Left kidney (tissue), 2 donors: ENCODE results near the gene CNPPD1. TPM values are rescaled to one million over a fixed set of nuclear protein-coding genes. Genes with fewer than 3 reads are reported as not detected.

Experiments used
- DNase-seq: peaks from one replicate; pipeline ENCODE4 v3.0.0-alpha.2; 2013
- polyA plus RNA-seq: library from polyadenylated mRNA; unstranded; fragments of 120-200 nt; gene quantifications from one replicate; pipeline ENCODE4 v1.2.1, GENCODE V29; 2013; ENCODE audit not compliant: insufficient read length

CNPPD1 gene
- polyA plus RNA-seq, 1 donor, result 64.0 TPM

GRCh38 chr2:219180961-219181360, 4.2 kb upstream of the CNPPD1 start:
- DNase-seq, result no peak

- no peak for DNase-seq
These were observed 3.1 kb upstream of the CNPPD1 start for GRCh38 chr2:219179601-219180465.

- DNase-seq, result no peak
These were observed 1.9 kb upstream of the CNPPD1 start for GRCh38 chr2:219178377-219179175.

- DNase-seq, result peak; percentile 79
These were observed 1.0 kb upstream of the CNPPD1 start, which contains the start of gene RETREG2 for GRCh38 chr2:219177552-219178376. Gene RETREG2 (plus strand): TSS chr2:219178275. CDS start chr2:219178353, 78 bp downstream.

- DNase-seq, result peak; percentile 33
These were observed 552 bp downstream of the CNPPD1 start for GRCh38 chr2:219175928-219176817.

- DNase-seq, result no peak
These were observed 1.2 kb downstream of the CNPPD1 start for GRCh38 chr2:219175486-219175885.

- DNase-seq, result no peak
These were observed 1.9 kb downstream of the CNPPD1 start for GRCh38 chr2:219174801-219175200.

- no peak for DNase-seq
These were observed 2.6 kb downstream of the CNPPD1 start for GRCh38 chr2:219174146-219174545.

GRCh38 chr2:219173176-219173575, 3.5 kb downstream of the CNPPD1 start:
- no peak for DNase-seq

GRCh38 chr2:219172231-219173154, 4.2 kb downstream of the CNPPD1 start:
- DNase-seq, result no peak

- DNase-seq, result peak; percentile 45
These were observed 5.5 kb downstream of the CNPPD1 start for GRCh38 chr2:219171231-219171651.

GRCh38 chr2:219169930-219170654, 6.6 kb downstream of the CNPPD1 start, which contains the start of gene SLC23A3:
Gene SLC23A3 (minus strand): TSS chr2:219170029. CDS start chr2:219169984, 45 bp downstream.
- no peak for DNase-seq

GRCh38 chr2:219168932-219169331, 7.8 kb downstream of the CNPPD1 start:
- no peak for DNase-seq

GRCh38 chr2:219168526-219168925, 8.2 kb downstream of the CNPPD1 start:
- no peak for DNase-seq

- no peak for DNase-seq
These were observed 8.7 kb downstream of the CNPPD1 start for GRCh38 chr2:219167997-219168396.

- no peak for DNase-seq
These were observed 11.4 kb downstream of the CNPPD1 start for GRCh38 chr2:219165058-219165911.

GRCh38 chr2:219163156-219163555, 13.6 kb downstream of the CNPPD1 start:
- DNase-seq, result no peak

GRCh38 chr2:219161097-219161496, 15.6 kb downstream of the CNPPD1 start:
- no peak for DNase-seq
